GM12864 (cell line): ENCODE data around the gene PLA2G4B.

Source experiments
- DNase-seq: peaks from one replicate; pipeline ENCODE4 v3.0.0-alpha.2; 2011; ENCODE audit warnings: low read depth
- H3K4me3 ChIP-seq: 2 replicates; pipeline ENCODE4 v1.5.1; 2011; ENCODE audit warnings: mild to moderate bottlenecking, low read depth, low read length, control low read depth
- TF ChIP-seq, protein P1 (sequence below): IDR thresholded peaks from 2 replicates; pipeline ENCODE4 v1.5.1; 2011; ENCODE audit warnings: low read depth, mild to moderate bottlenecking, moderate library complexity, low read length, control low read depth, inconsistent platforms; ENCODE audit errors: missing control alignments

Gene PLA2G4B

DNA sequence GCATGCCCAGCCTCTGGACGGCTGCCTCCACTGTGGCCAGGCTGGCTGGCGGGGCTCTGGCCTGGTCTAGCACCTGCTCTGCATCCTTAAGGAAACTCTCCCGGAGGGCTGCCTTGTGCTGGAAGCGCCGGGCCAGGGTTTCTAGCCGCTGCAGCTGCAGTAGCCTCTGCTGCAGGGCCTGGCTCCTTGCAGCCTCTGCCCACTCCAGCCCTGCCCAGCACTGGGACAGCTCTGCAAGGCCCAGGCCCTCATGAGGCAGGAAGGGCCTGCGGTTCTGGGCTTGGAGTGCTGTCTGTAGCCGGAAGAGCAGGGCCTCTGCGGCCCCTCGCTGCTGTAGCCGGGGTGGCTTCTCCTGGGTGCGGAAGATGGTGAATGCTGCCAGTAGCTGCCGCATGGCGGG, 47.2 kb downstream of the PLA2G4B start:
- no peak overlapping the region for H3K4me3 ChIP-seq
- no peak for DNase-seq
- TF ChIP-seq, protein P1, sequence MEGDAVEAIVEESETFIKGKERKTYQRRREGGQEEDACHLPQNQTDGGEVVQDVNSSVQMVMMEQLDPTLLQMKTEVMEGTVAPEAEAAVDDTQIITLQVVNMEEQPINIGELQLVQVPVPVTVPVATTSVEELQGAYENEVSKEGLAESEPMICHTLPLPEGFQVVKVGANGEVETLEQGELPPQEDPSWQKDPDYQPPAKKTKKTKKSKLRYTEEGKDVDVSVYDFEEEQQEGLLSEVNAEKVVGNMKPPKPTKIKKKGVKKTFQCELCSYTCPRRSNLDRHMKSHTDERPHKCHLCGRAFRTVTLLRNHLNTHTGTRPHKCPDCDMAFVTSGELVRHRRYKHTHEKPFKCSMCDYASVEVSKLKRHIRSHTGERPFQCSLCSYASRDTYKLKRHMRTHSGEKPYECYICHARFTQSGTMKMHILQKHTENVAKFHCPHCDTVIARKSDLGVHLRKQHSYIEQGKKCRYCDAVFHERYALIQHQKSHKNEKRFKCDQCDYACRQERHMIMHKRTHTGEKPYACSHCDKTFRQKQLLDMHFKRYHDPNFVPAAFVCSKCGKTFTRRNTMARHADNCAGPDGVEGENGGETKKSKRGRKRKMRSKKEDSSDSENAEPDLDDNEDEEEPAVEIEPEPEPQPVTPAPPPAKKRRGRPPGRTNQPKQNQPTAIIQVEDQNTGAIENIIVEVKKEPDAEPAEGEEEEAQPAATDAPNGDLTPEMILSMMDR, result no peak

DNA sequence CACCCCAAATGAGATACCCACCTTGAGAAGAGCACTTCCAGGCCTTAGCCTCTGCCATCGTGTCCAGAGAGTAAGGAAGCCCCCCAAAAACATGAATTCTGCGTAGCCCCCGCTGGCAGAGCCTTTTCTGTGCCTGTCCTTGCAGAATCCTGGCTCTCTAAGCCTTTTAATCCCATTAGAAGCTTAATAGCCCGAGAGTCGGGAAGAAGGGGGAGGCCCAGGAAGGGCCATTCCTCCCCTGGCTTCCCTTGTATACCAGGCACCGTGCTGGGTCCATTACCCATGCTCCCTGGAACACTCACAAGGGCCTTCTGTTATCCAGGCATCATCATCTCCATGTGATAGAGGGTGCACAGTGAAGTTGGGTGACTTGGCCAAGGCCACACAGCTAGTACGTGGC, 48.1 kb downstream of the PLA2G4B start:
- no peak overlapping the region for H3K4me3 ChIP-seq
- TF ChIP-seq, protein P1, result no peak
- no peak for DNase-seq

DNA sequence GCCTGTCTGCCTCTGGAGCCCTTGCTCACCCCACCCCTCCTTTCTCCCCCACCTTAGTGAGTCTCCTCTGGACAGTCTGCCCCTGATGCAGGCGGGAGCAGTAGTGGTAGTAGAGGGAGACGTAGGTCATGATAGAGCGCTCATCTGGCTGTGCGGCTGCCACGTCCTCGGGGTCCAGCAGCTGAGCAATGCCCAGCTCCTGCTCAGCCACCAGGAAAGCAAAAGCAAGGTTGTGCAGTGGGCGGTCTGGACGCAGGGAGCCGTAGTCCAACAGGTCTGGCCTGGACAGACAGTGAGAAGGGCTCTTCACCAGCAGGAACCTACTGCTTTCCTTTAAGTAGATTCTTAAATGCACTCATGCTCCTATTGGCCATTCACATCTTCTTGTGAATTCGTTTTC, 48.5 kb downstream of the PLA2G4B start:
- TF ChIP-seq, protein P1, result no peak
- DNase-seq, result no peak
- no peak overlapping the region for H3K4me3 ChIP-seq

DNA sequence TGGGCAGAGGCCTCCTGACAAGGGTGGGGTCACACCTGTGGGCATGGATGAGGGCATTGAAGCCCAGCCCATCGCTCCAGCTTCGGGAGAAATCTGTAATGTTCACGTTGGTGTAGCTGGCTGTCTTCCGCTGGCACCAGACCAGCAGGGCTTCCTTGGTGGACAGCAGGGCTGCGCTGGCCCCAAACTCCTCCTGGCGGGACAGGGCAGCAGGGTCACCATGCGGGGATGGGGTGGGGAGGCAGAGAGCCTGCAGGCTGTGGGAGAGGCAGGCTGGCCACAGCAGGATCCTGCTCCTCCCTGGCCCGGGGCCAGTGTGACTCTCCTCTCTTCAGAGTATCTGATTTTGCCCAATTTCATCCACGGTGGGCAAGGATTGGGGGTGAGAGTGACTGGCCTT, 49.2 kb downstream of the PLA2G4B start:
- DNase-seq, result no peak
- no peak overlapping the region for H3K4me3 ChIP-seq
- TF ChIP-seq, protein P1, result no peak

DNA sequence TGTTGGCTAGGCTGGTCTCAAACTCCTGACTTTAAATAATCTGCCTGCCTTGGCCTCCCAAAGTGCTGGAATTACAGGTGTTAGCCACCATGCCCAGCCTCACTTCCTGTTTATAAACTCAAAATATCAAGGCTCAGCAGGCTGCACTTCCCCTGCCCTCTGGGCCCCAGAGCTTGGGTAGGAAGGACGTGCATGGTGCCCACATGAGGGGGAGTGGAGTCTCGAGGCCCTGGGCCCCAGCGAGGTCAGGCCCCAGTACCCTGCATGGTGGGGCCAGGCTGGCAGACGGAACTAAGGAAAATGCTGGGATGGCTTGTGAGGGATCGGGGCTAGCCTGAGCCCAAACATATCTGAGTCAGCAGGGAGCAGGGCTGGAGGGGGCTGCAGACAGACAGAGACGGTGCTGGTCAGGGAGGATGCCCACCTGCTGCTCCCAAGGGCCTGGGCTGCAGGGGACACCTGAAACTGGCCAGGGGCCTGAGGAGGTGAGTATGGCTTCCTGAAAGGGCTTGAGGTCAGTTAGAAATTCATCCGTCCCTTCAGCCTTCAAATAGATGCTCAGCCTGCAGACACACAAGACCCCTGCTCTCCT, 50.1 kb downstream of the PLA2G4B start:
- no peak overlapping the region for H3K4me3 ChIP-seq
- TF ChIP-seq, protein P1, result no peak
- no peak for DNase-seq

DNA sequence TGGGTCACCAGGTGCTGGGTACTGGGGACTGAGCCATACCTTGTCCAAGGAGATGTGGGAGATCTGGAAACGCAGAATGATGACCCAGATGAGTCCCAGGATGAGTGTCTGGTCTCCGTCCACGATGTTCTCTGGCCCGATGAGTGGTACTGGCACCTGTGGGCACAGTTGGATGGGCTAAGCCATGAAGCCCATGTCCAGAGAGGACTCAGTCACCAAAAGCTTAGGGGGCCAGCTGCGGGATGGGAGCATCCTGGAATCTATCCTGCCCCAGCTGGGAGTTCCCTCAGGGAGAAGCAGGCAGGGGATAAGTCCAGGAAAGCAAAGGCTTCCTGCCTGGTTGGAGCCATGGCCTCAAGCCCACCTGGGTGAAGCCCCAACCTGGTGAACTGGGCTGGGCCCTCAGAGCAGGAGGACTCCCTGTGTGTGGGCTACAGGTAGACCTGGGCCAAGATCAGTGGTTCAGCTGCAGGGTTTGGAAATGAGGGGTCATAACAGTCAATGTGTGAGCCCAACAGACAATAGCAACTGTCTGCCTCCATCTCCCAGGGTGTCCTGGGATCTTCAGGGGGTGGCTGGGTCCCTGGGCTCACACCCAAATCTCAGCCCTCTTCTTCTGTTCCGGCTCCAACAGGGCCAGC, 51.5 kb downstream of the PLA2G4B start:
- no peak for DNase-seq
- no peak overlapping the region for H3K4me3 ChIP-seq
- TF ChIP-seq, protein P1, result no peak

DNA sequence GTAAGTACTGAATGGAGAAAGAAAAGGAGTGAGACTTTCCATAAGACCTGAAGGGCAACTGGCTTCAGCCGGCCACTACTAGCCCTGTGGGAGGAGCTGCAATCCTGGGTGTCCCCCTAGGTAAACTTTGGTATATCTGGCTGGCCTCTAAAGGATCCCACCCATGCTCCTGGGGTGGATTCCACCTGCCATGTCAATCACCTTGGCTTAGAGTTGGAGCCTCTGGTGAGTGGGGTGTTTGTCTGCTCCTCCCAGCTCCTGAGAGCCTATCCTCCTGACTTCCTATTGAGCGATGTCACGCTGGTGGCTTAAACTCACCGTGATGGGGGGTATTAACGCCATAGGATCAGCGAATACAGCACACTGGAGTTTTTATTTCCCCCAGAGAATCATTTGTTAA, 52.6 kb downstream of the PLA2G4B start:
- TF ChIP-seq, protein P1, result no peak
- no peak for DNase-seq
- no peak overlapping the region for H3K4me3 ChIP-seq
